GM12878 (cell line): ENCODE data around the gene SLC24A4. TPM values are rescaled to one million over a fixed set of nuclear protein-coding genes. Genes with fewer than 3 reads are reported as not detected.

Experiments
- ATAC-seq: fragments of 200-7000 bp; cut with Tn5 transposase; 3 replicates; pipeline ENCODE4 v1.9.1; 2020; ENCODE audit warnings: mild to moderate bottlenecking, moderate library complexity
- BruUV-seq: library from RNA; stranded (reverse); fragments of 400-500 nt; replicated peaks from 2 replicates; lab custom pipeline; 2021; lab: Mats Ljungman, UMichigan
- CTCF ChIA-PET: fragments of 300-600 bp; sonication (Branson Sonifier 250); formaldehyde crosslinking; extraction: SDS; loops from one replicate; lab custom pipeline; 2021; ENCODE audit warnings: inconsistent platforms; lab: Yijun Ruan, JAX
- POLR2A ChIA-PET: fragments of 350-600 bp; formaldehyde crosslinking; extraction: SDS; loops from one replicate; lab custom pipeline; 2021; ENCODE audit warnings: inconsistent platforms; lab: Charles Lee
- RAD21 ChIA-PET: fragments of 300-600 bp; sonication (Branson Sonifier 250); formaldehyde crosslinking; loops from one replicate; lab custom pipeline; 2023; ENCODE audit warnings: antibody characterized with exemption; ENCODE audit not compliant: unreplicated experiment; lab: Charles Lee
- SMC1A ChIA-PET: fragments of 300-600 bp; sonication (Branson Sonifier 250); formaldehyde crosslinking; loops from one replicate; lab custom pipeline; 2023; ENCODE audit not compliant: unreplicated experiment, uncharacterized antibody; lab: Charles Lee
- DNase-seq: peaks from one replicate; pipeline ENCODE4 v3.0.0-alpha.2; 2011; ENCODE audit warnings: low read depth, low spot score
- FAIRE-seq: peaks from 3 replicates; lab custom pipeline; 2011; peaks lifted over from hg19 to GRCh38; lab: Jason Lieb, UNC
- H2AFZ ChIP-seq: 2 replicates; pipeline ENCODE4 v1.6.0; 2011; ENCODE audit warnings: low read depth, low read length, control low read depth; ENCODE audit not compliant: control insufficient read depth
- H3K27ac ChIP-seq: 2 replicates; pipeline ENCODE4 v1.5.1; 2011; ENCODE audit warnings: control low read depth; ENCODE audit not compliant: control insufficient read depth, insufficient read depth
- H3K27me3 ChIP-seq, 2 experiments: replicated peaks in 1 of 2; 2 replicates each; pipeline versions ENCODE4 v1.6.0 to v1.6.1; 2011; ENCODE audit warnings: low read length in 1 of 2; ENCODE audit not compliant: control insufficient read depth in 2 of 2, insufficient read depth in 2 of 2
- H3K36me3 ChIP-seq, 2 experiments: 2 replicates each; pipeline ENCODE4 v1.5.1; 2011; ENCODE audit warnings: low read length in 1 of 2; ENCODE audit not compliant: control insufficient read depth in 2 of 2, insufficient read depth in 2 of 2
- H3K4me1 ChIP-seq: 2 replicates; pipeline ENCODE4 v1.6.1; 2011; ENCODE audit warnings: mild to moderate bottlenecking, low read length, moderate library complexity, mixed read lengths; ENCODE audit not compliant: control insufficient read depth, insufficient read depth
- H3K4me2 ChIP-seq: 2 replicates; pipeline ENCODE4 v1.6.0; 2011; ENCODE audit warnings: control low read depth; ENCODE audit not compliant: control insufficient read depth, insufficient read depth
- H3K4me3 ChIP-seq: fragments of 200-600 bp; sonication (generic); 2 replicates; pipeline ENCODE4 v1.5.1; 2016
- H3K79me2 ChIP-seq: 2 replicates; pipeline ENCODE4 v1.6.0; 2011; ENCODE audit warnings: low read length; ENCODE audit not compliant: control insufficient read depth, insufficient read depth
- H3K9ac ChIP-seq: 2 replicates; pipeline ENCODE4 v1.8.0; 2011; ENCODE audit warnings: low read length, control low read depth, mixed read lengths; ENCODE audit not compliant: control insufficient read depth, insufficient read depth
- H3K9me3 ChIP-seq: replicated peaks from 3 replicates; pipeline ENCODE4 v1.5.1; 2011; ENCODE audit warnings: mild to moderate bottlenecking, low read length; ENCODE audit not compliant: control insufficient read depth, insufficient read depth
- H4K20me1 ChIP-seq: 2 replicates; pipeline ENCODE4 v1.6.0; 2011; ENCODE audit not compliant: control insufficient read depth, insufficient read depth
- IRF3 ChIP-seq: fragments of 450-650 bp; IDR thresholded peaks from 2 replicates; pipeline ENCODE4 v1.6.1; 2014; ENCODE audit warnings: mild to moderate bottlenecking
- TCF12 ChIP-seq: IDR thresholded peaks from 2 replicates; pipeline ENCODE4 v1.6.1; 2011; ENCODE audit warnings: low read depth, mild to moderate bottlenecking, low read length
- ZBTB40 ChIP-seq: fragments of 450-650 bp; IDR thresholded peaks from 2 replicates; pipeline ENCODE4 v1.6.1; 2016; ENCODE audit warnings: mild to moderate bottlenecking, moderate library complexity, borderline replicate concordance
- WGBS: methylation state at CpG from one replicate; pipeline ENCODE4 v1.1.6; 2016; ENCODE audit warnings: low lambda C conversion rate; ENCODE audit not compliant: insufficient replicate concordance, insufficient coverage; ENCODE audit errors: missing lambda C conversion rate; 5-methylcytosine and 5-hydroxymethylcytosine counted together
- in situ Hi-C: fragments of 300-500 bp; cut with MboI; formaldehyde crosslinking; loops from 9 replicates; pipeline ENCODE4 v1.14.3; 2018; ENCODE audit warnings: mixed read lengths
- intact Hi-C: fragments of 100-400 bp; cut with micrococcal nuclease; formaldehyde crosslinking; loops from one replicate; pipeline ENCODE4 v1.14.2; 2022; ENCODE audit not compliant: unreplicated experiment
- polyA plus RNA-seq, 11 experiments: library from polyadenylated mRNA; depleted of rRNA in 4 of 11; unstranded in 6 of 11; stranded (reverse) in 5 of 11; fragments of >200 nt; fragmentation: Nextera tagmentation in 4 of 11; fragmentation: Illumina TruSeq in 1 of 11; extraction: Ambion mirVana in 4 of 11; extraction: Trizol in 1 of 11; gene quantifications; 1 replicate in 1 of 11; 2 replicates in 10 of 11; pipeline versions ENCODE4 v1.2.1 to v1.2.3, GENCODE V29; 2011 to 2016; ENCODE audit warnings: inconsistent platforms in 2 of 11, missing spikeins in 2 of 11, low read depth in 1 of 11
- total RNA-seq, 4 experiments: library from RNA; depleted of rRNA in 3 of 4; stranded (reverse); fragments of >200 nt in 3 of 4; fragmentation: Illumina TruSeq in 1 of 4; extraction: Trizol in 1 of 4; gene quantifications; 2 replicates each; pipeline versions ENCODE4 v1.2.1 to v1.2.3, GENCODE V29; 2013 to 2021
- TF ChIP-seq, protein P1 (sequence below): fragments of 450-650 bp; IDR thresholded peaks from 2 replicates; pipeline ENCODE4 v1.6.1; 2017; ENCODE audit warnings: low read depth, mild to moderate bottlenecking, moderate library complexity

Gene SLC24A4
- total and polyA plus RNA-seq, 10 of the 15 experiments (the other 5 are each of a cell fraction or from before 2014, with no cell fraction given), result under 0.01 to 0.46 (median 0.04) TPM; not detected in 5

- no peak for TF ChIP-seq TCF12
- TF ChIP-seq IRF3, result no peak
- TF ChIP-seq, protein P1, sequence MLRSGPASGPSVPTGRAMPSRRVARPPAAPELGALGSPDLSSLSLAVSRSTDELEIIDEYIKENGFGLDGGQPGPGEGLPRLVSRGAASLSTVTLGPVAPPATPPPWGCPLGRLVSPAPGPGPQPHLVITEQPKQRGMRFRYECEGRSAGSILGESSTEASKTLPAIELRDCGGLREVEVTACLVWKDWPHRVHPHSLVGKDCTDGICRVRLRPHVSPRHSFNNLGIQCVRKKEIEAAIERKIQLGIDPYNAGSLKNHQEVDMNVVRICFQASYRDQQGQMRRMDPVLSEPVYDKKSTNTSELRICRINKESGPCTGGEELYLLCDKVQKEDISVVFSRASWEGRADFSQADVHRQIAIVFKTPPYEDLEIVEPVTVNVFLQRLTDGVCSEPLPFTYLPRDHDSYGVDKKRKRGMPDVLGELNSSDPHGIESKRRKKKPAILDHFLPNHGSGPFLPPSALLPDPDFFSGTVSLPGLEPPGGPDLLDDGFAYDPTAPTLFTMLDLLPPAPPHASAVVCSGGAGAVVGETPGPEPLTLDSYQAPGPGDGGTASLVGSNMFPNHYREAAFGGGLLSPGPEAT, result no peak
- TF ChIP-seq ZBTB40, result no peak
- no peaks in the 10 kb centered on the region; a peak in 1 of 4 replicates for H3K36me3 ChIP-seq
- 0% methylated on average over 2 of the region's 3 CpGs for WGBS
- ChIA-PET POLR2A (no interaction called here), SMC1A (interaction anchor here (1.6 kb wide), 1 partner anchor 14 kb away, joined by 4 read pairs; no protein-coding TSS in a partner anchor), RAD21 (no interaction called here), CTCF (no interaction called here)
- FAIRE-seq (no peak), DNase-seq (no peak), ATAC-seq (no peak)
- H3K27ac ChIP-seq, result no peak overlapping the region
- no TSS peak for BruUV-seq
- in situ Hi-C loops (no loop called here), intact Hi-C loops (no loop called here)
- H3K4me2 ChIP-seq, result no peak overlapping the region
- H3K4me3 ChIP-seq, result no peak overlapping the region
- no peaks in the 10 kb centered on the region for H3K9me3 ChIP-seq
- H4K20me1 ChIP-seq, result no peaks in the 10 kb centered on the region
- no peaks in the 10 kb centered on the region for H3K79me2 ChIP-seq
- no peak overlapping the region for H3K9ac ChIP-seq
- no peaks in the 10 kb centered on the region for H3K4me1 ChIP-seq
- no peak overlapping the region for H2AFZ ChIP-seq
- H3K27me3 ChIP-seq, result no peaks in the 10 kb centered on the region; a peak in 1 of 4 replicates
Measured at GRCh38 chr14:92430686-92431085, 107.7 kb downstream of the SLC24A4 start.
